Kidney glomerular epithelial cell (primary cell): ENCODE measurements around the gene QRICH2.
"Not testable (repeated sequence)": the region's sequence is repeated elsewhere in the genome, so short reads cannot be mapped to it uniquely, and the experiment has no call there.

Source experiments
- DNase-seq: peaks from one replicate; lab custom pipeline; 2025; lab: John Stamatoyannopoulos, UW

QRICH2 gene

GRCh38 chr17:76307966-76308338, at the start of gene QRICH2:
QRICH2 (minus strand) TSS chr17:76308276; CDS start chr17:76307998, 278 bp downstream.
- no peak for DNase-seq

- DNase-seq: no peak
These were observed 49.6 kb upstream of the QRICH2 start for GRCh38 chr17:76357597-76358158.

GRCh38 chr17:76356803-76357456, 48.9 kb upstream of the QRICH2 start:
- no peak for DNase-seq

GRCh38 chr17:76354747-76355310, 46.8 kb upstream of the QRICH2 start:
- no peak for DNase-seq

GRCh38 chr17:76354317-76354729, 46.2 kb upstream of the QRICH2 start:
- no peak for DNase-seq

- DNase-seq: peak; percentile 93
These were observed 45.7 kb upstream of the QRICH2 start, which contains the start of gene PRPSAP1 for GRCh38 chr17:76353599-76354316. PRPSAP1 (minus strand) TSS chr17:76353916; CDS start chr17:76353703, 213 bp downstream.

- DNase-seq: no peak
These were observed 45.0 kb upstream of the QRICH2 start for GRCh38 chr17:76353004-76353598.

GRCh38 chr17:76351526-76352071, 43.5 kb upstream of the QRICH2 start:
- DNase-seq: no peak

GRCh38 chr17:76350463-76350862, 42.4 kb upstream of the QRICH2 start:
- DNase-seq: no peak

GRCh38 chr17:76346936-76347335, 38.9 kb upstream of the QRICH2 start:
- DNase-seq: not testable (repeated sequence)

- no peak for DNase-seq
These were observed 37.4 kb upstream of the QRICH2 start for GRCh38 chr17:76345377-76345974.

GRCh38 chr17:76343106-76343505, 35.0 kb upstream of the QRICH2 start:
- DNase-seq: no peak

GRCh38 chr17:76341301-76341700, 33.2 kb upstream of the QRICH2 start:
- no peak for DNase-seq

GRCh38 chr17:76337413-76337777, 29.3 kb upstream of the QRICH2 start:
- peak; percentile 3 for DNase-seq

GRCh38 chr17:76336756-76337412, 28.8 kb upstream of the QRICH2 start:
- no peak for DNase-seq

- DNase-seq: no peak
These were observed 27.8 kb upstream of the QRICH2 start for GRCh38 chr17:76335716-76336381.

- no peak for DNase-seq
These were observed 25.8 kb upstream of the QRICH2 start for GRCh38 chr17:76333673-76334505.

- DNase-seq: no peak
These were observed 23.0 kb upstream of the QRICH2 start for GRCh38 chr17:76331083-76331482.

- DNase-seq: no peak
These were observed 21.6 kb upstream of the QRICH2 start for GRCh38 chr17:76329664-76330063.

GRCh38 chr17:76327696-76328095, 19.6 kb upstream of the QRICH2 start:
- no peak for DNase-seq
